HepG2 (cell line): ENCODE results near the gene LRRC74A.

Source experiments
- CHCHD3 ChIP-seq: sonication (generic); formaldehyde crosslinking; IDR thresholded peaks from 2 replicates; pipeline ENCODE4 v1.8.0; 2022; ENCODE audit warnings: mild to moderate bottlenecking, missing genetic modification reagents, moderate library complexity
- CTCF ChIP-seq: sonication (generic); formaldehyde crosslinking; IDR thresholded peaks from 2 replicates; pipeline ENCODE4 v1.5.0; 2020; ENCODE audit warnings: mild to moderate bottlenecking, missing genetic modification reagents, moderate library complexity
- KMT2A ChIP-seq: sonication (generic); formaldehyde crosslinking; IDR thresholded peaks from 2 replicates; pipeline ENCODE4 v1.4.0; 2020; ENCODE audit warnings: missing genetic modification reagents
- NFE2L2 ChIP-seq: fragments of 150-350 bp; IDR thresholded peaks from 2 replicates; pipeline ENCODE4 v1.6.1; 2014; ENCODE audit warnings: low read length
- POLR2A ChIP-seq, 2 experiments: IDR thresholded peaks; 2 replicates each; pipeline ENCODE4 v1.6.1; 2011; ENCODE audit warnings: low read depth in 2 of 2, low read length in 2 of 2, mild to moderate bottlenecking in 1 of 2, moderate library complexity in 1 of 2; ENCODE audit not compliant: insufficient read depth in 1 of 2
- TGIF2 ChIP-seq: IDR thresholded peaks from 2 replicates; pipeline ENCODE4 v1.6.1; 2016; ENCODE audit warnings: control low read depth, missing compliant biosample characterization
- THRA ChIP-seq: sonication (generic); formaldehyde crosslinking; IDR thresholded peaks from 2 replicates; pipeline ENCODE4 v1.4.0; 2020; ENCODE audit warnings: missing genetic modification reagents, borderline replicate concordance
- ZBTB4 ChIP-seq: sonication (generic); formaldehyde crosslinking; IDR thresholded peaks from 2 replicates; pipeline ENCODE4 v1.4.0; 2020; ENCODE audit warnings: missing genetic modification reagents, mild to moderate bottlenecking, borderline replicate concordance
- ZBTB8A ChIP-seq: sonication (generic); formaldehyde crosslinking; IDR thresholded peaks from 2 replicates; pipeline ENCODE4 v1.4.0; 2020; ENCODE audit warnings: mild to moderate bottlenecking, low read depth, missing genetic modification reagents, borderline replicate concordance
- ZNF33B ChIP-seq: sonication (generic); formaldehyde crosslinking; IDR thresholded peaks from 2 replicates; pipeline ENCODE4 v1.5.1; 2020; ENCODE audit warnings: mild to moderate bottlenecking, missing genetic modification reagents

- no peak for TF ChIP-seq KMT2A
- no peak for TF ChIP-seq CTCF (CRISPR knock-in tag)
- no peak for TF ChIP-seq NFE2L2
- no peak for TF ChIP-seq POLR2A (IDR thresholded peaks at IDR 0.05; ENCODE audit: insufficient read depth in 1 of 2, low read depth in 2 of 2, low read length in 2 of 2)
- no peak for TF ChIP-seq ZBTB8A
- TF ChIP-seq ZNF33B (CRISPR knock-in tag) = no peak
- no peak for TF ChIP-seq TGIF2
- TF ChIP-seq ZBTB4 (CRISPR knock-in tag) = no peak
- TF ChIP-seq CHCHD3 (CRISPR knock-in tag) = no peak
- TF ChIP-seq THRA (CRISPR knock-in tag) = no peak
These were observed 39.6 kb upstream of the LRRC74A start for GRCh38 chr14:76786601-76787000.
